ENCODE data around the gene RGMB.

DNA sequence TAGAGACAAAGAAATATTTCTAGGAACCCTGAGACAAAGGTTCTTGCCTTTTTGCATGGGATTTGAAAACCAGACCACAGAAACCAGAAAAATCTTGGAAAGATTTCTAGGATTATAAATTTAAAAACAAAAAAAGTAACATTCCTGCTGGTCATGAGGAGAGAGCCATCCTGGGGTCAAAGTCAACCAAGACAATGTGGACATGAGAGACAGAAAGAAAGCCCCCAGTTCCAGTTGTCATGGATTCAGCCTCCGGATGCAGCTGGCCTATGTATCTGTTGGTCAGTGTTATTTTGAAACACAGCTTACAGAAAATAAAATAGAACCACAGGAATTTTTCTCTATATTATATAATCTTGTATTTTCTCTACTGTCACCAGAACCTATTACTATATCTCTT is 24.4 kb upstream of the RGMB start:
- TF ChIP-seq, protein P1, sequence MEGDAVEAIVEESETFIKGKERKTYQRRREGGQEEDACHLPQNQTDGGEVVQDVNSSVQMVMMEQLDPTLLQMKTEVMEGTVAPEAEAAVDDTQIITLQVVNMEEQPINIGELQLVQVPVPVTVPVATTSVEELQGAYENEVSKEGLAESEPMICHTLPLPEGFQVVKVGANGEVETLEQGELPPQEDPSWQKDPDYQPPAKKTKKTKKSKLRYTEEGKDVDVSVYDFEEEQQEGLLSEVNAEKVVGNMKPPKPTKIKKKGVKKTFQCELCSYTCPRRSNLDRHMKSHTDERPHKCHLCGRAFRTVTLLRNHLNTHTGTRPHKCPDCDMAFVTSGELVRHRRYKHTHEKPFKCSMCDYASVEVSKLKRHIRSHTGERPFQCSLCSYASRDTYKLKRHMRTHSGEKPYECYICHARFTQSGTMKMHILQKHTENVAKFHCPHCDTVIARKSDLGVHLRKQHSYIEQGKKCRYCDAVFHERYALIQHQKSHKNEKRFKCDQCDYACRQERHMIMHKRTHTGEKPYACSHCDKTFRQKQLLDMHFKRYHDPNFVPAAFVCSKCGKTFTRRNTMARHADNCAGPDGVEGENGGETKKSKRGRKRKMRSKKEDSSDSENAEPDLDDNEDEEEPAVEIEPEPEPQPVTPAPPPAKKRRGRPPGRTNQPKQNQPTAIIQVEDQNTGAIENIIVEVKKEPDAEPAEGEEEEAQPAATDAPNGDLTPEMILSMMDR (IDR thresholded peaks at IDR 0.05; ENCODE audit: low read length): no peak
- no peak for TF ChIP-seq EZH2 (IDR thresholded peaks at IDR 0.05; ENCODE audit: borderline replicate concordance, low read length)
